ELF-1 (cell line): Measurements from ENCODE around the gene ANXA1.
A peak's percentile ranks its signal among the peaks of the same experiment; 100 is the strongest.

Experiments used
- DNase-seq: peaks from one replicate; pipeline ENCODE4 v3.0.0-alpha.2; 2016; ENCODE audit warnings: low read depth, low spot score

Gene ANXA1

DNA sequence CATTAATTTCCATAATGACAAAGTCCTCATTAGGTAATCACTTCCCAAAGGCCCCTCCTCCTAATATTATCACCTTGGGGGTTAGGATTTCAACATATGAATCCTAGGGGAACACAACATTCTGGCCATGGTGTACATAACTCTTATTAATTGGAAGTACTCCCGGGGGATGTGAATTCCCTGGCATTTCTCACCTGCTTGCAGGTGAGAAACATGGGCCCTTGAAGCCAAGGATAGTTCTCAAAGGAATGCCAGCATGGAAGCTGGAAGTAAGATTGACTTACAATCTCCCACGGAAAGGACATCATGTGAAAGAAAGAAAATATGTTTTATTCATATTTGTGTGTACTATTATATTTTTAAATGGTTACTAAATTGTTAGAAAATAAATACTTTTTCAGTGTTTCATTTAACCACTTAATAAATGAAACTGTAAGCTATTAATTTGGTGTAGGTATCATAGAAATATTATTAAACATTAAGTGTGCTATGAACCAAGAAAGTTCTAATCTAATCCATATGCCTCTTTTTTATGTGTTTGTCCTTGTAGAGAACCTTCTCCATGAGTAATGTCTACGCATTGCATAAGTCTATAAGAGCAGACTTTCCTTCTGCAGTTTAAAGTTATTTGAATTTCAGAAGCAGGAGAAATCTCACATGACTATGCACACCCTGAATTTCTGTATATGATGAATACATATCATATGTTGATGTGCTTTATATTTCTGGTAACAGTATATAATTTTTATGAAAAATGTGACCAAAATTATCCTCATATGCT is 59.4 kb downstream of the ANXA1 start:
- no peak for DNase-seq

DNA sequence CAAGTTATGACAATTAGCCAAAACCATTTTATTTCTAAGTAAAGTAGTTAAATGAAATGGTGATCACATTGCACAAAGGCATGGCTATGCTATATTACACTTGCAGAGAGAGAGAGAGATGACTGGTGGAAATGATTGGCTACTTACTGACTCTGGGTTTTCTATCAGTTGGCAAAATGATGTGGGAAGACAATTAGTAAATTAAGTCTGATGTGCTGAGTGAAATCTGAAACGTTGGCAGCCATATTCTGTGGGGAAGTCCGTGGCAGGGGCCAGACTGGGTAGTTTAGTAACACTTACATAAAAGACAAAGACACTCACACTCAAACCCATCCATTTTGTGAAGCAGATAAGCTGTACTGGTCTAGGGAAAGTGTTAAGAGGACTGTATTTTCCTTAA is 61.6 kb downstream of the ANXA1 start:
- no peak for DNase-seq

DNA sequence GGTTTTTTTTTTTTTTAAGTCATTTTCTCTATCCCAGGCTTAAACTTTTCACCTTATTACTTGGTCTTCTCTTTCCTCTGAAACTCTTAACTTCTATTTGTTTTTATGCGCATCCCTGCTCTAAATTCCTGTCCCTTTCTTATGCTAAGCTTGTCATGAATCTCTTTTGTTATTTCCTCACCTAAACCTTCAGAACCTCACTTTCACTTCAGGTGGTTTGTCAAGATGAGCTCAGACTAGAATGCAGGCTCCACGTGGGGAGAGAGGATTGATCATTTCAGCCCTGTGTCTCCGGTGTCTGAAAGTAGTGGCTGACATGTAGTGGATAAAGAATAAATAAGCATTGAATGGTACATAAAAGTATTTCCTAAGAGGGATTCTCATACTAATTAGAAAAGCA is 63.6 kb downstream of the ANXA1 start:
- peak; percentile 71 for DNase-seq

DNA sequence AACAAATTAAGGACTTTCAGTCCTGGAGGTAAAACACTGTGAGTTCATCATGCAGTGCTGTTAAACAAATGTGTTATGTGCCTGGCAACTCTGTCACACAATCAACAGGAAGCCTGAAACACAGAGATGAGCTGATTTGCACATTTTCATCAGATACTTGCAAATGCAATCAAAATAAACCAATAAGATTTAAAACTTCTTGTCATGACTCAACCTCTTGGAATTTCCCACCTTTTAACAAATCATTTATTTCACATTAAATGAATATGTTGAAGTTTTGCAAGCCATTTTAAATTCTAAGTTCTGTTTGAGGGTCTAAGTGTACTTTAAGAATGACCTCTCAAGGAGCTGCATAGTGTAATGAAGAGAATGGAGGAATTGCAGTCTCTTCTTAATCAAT is 64.4 kb downstream of the ANXA1 start:
- DNase-seq: no peak
